GM23248 (cell line): ENCODE measurements around the gene CCDC188.

Source experiments
- EZH2 ChIP-seq: fragments of 200-600 bp; sonication (generic); IDR thresholded peaks from 2 replicates; pipeline ENCODE4 v1.6.1; 2018; ENCODE audit warnings: antibody characterized with exemption, mild to moderate bottlenecking; ENCODE audit not compliant: insufficient read depth, poor library complexity, severe bottlenecking
- EZH2phosphoT487 ChIP-seq: fragments of 200-600 bp; sonication (generic); IDR thresholded peaks from 2 replicates; pipeline ENCODE4 v1.6.1; 2018; ENCODE audit warnings: antibody characterized with exemption, moderate library complexity, mild to moderate bottlenecking, low read depth; ENCODE audit not compliant: insufficient read depth

DNA sequence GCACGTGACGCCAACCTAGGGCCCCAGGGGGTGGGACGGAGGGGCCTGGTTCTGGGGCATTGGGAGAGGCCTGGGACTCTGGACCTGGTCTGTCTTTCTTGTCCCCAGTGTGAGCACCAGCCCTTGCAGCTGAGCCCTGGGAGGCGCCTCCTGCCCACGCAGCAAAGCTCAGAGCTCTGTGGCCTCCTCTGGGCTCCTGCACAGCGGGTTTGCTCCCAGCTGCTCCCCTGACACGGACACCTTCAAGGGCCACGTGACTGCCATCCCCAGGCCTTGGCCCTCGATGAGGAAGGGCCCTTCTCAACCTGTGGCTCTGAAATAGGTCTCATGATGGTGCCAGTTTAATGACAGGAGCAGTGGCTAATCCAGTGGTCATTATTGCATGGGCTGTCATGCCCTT lies 31.5 kb upstream of the CCDC188 start:
- TF ChIP-seq EZH2 (no peak), EZH2phosphoT487 (no peak)
